ENCODE results near the gene OXTR.

DNA sequence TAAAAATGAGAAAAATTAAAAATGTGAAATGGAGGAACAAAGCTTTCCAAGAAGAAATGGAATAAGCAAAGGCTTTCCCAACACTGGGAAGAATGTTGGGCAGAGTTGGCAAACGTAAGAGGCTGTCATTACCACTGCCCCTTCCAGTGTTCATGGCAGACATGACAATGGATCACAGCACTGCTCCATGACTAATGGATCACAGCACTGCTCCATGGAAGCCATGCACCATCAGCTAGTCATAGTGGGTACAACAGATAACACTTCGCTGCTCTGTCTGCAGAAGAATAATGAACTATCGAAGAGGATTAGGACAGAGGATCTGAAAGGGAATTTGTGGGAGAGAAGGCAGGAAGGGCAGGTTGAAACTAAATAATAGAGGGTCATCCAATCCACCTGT lies 30.8 kb downstream of the OXTR start:
- TF ChIP-seq, protein P1, sequence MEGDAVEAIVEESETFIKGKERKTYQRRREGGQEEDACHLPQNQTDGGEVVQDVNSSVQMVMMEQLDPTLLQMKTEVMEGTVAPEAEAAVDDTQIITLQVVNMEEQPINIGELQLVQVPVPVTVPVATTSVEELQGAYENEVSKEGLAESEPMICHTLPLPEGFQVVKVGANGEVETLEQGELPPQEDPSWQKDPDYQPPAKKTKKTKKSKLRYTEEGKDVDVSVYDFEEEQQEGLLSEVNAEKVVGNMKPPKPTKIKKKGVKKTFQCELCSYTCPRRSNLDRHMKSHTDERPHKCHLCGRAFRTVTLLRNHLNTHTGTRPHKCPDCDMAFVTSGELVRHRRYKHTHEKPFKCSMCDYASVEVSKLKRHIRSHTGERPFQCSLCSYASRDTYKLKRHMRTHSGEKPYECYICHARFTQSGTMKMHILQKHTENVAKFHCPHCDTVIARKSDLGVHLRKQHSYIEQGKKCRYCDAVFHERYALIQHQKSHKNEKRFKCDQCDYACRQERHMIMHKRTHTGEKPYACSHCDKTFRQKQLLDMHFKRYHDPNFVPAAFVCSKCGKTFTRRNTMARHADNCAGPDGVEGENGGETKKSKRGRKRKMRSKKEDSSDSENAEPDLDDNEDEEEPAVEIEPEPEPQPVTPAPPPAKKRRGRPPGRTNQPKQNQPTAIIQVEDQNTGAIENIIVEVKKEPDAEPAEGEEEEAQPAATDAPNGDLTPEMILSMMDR (conservative IDR thresholded peaks at IDR 0.05; ENCODE audit: low read depth, low read length): no peak
- no peak for TF ChIP-seq EZH2 (IDR thresholded peaks at IDR 0.05; ENCODE audit: low read length, unreplicated experiment)

Measured in PC-3 (cell line).